K562 (cell line): ENCODE results near the gene XPO6. TPM values are rescaled to one million over a fixed set of nuclear protein-coding genes. Genes with fewer than 3 reads are reported as not detected.

Experiments
- EP300 ChIP-seq: IDR thresholded peaks from 2 replicates; pipeline ENCODE4 v1.6.1; 2012; ENCODE audit warnings: low read length, improper control_type of control experiment
- HMG20B ChIP-seq: fragments of 250-450 bp; sonication (Bioruptor Pico); IDR thresholded peaks from 2 replicates; pipeline ENCODE4 v1.5.0; 2021; ENCODE audit warnings: mild to moderate bottlenecking
- NELFE ChIP-seq: IDR thresholded peaks from 2 replicates; pipeline ENCODE4 v1.6.1; 2011; ENCODE audit warnings: mild to moderate bottlenecking; ENCODE audit not compliant: insufficient read depth, insufficient read length
- PKNOX1 ChIP-seq: fragments of 450-650 bp; IDR thresholded peaks from 2 replicates; pipeline ENCODE4 v1.6.1; 2016
- POLR2G ChIP-seq: fragments of 200-400 bp; formaldehyde crosslinking; IDR thresholded peaks from 2 replicates; pipeline ENCODE4 v1.6.1; 2017; ENCODE audit warnings: low read depth, mild to moderate bottlenecking, antibody characterized with exemption, low read length, moderate library complexity
- SAP30 ChIP-seq: fragments of 200-600 bp; sonication (generic); IDR thresholded peaks from 2 replicates; pipeline ENCODE4 v1.6.1; 2012; ENCODE audit warnings: borderline replicate concordance, low read depth, mild to moderate bottlenecking, moderate library complexity, low read length, control low read depth, inconsistent platforms; ENCODE audit not compliant: insufficient read depth, poor library complexity, severe bottlenecking
- SMARCC2 ChIP-seq: fragments of 450-650 bp; IDR thresholded peaks from 2 replicates; pipeline ENCODE4 v1.6.1; 2017; ENCODE audit warnings: antibody characterized with exemption, moderate library complexity, mild to moderate bottlenecking, low read depth
- STAT6 ChIP-seq: sonication (generic); formaldehyde crosslinking; IDR thresholded peaks from 2 replicates; pipeline ENCODE4 v1.8.1; 2023; ENCODE audit warnings: mild to moderate bottlenecking, missing genetic modification reagents
- THAP12 ChIP-seq: fragments of 250-450 bp; sonication (Bioruptor Pico); IDR thresholded peaks from 2 replicates; pipeline ENCODE4 v1.9.0; 2021; ENCODE audit warnings: mild to moderate bottlenecking, inconsistent platforms
- U2AF2 ChIP-seq: fragments of 200-400 bp; formaldehyde crosslinking; optimal IDR thresholded peaks from 2 replicates; pipeline ENCODE3; 2017; ENCODE audit warnings: low read depth, mild to moderate bottlenecking, low read length
- ZFP91 ChIP-seq: sonication (generic); formaldehyde crosslinking; IDR thresholded peaks from 2 replicates; pipeline ENCODE4 v1.8.0; 2022; ENCODE audit warnings: mild to moderate bottlenecking, missing genetic modification reagents
- ZKSCAN8 ChIP-seq: fragments of 200-800 bp; sonication (Bioruptor generic); IDR thresholded peaks from 2 replicates; pipeline ENCODE4 v1.6.1; 2016; ENCODE audit warnings: missing genetic modification characterization, missing compliant biosample characterization
- ZNF583 ChIP-seq: fragments of 250-450 bp; sonication (Bioruptor Pico); IDR thresholded peaks from 2 replicates; pipeline ENCODE4 v1.4.0; 2020
- polyA plus RNA-seq, 8 experiments: library from polyadenylated mRNA; depleted of rRNA in 4 of 8; stranded (reverse) in 5 of 8; unstranded in 3 of 8; fragments of >200 nt; fragmentation: Nextera tagmentation in 2 of 8; fragmentation: Illumina TruSeq in 1 of 8; extraction: Ambion mirVana in 2 of 8; extraction: Trizol in 1 of 8; gene quantifications; 2 replicates each; pipeline versions ENCODE4 v1.2.1 to v1.2.3, GENCODE V29; 2011 to 2014; ENCODE audit warnings: inconsistent platforms in 1 of 8, missing spikeins in 1 of 8
- total RNA-seq, 7 experiments: library from RNA; depleted of rRNA in 6 of 7; stranded (reverse); fragments of >200 nt in 6 of 7; fragmentation: Illumina TruSeq in 2 of 7; extraction: Trizol in 2 of 7; gene quantifications; 2 replicates each; pipeline versions ENCODE4 v1.2.1 to v1.2.3, GENCODE V29; 2011 to 2021; ENCODE audit warnings: low replicate concordance in 1 of 7

Gene XPO6
- total and polyA plus RNA-seq, 9 of the 15 experiments (the other 6 are each of a cell fraction or from before 2014, with no cell fraction given) = 11.2 to 196 (median 119) TPM

- TF ChIP-seq ZFP91 (CRISPR knock-in tag) = no peak
- TF ChIP-seq ZKSCAN8 (CRISPR knock-in tag) = no peak
- TF ChIP-seq PKNOX1 = peak; percentile 64
- TF ChIP-seq STAT6 (CRISPR knock-in tag) = no peak
- peak; percentile 73 for TF ChIP-seq POLR2G
- no peak for TF ChIP-seq ZNF583 (CRISPR knock-in tag)
- TF ChIP-seq EP300 = no peak
- TF ChIP-seq U2AF2 = no peak
- peak; percentile 66 for TF ChIP-seq SAP30
- TF ChIP-seq SMARCC2 = no peak
- TF ChIP-seq THAP12 (CRISPR knock-in tag) = peak; percentile 47; the same call in 1 of the 2 replicates
- no peak for TF ChIP-seq HMG20B (CRISPR knock-in tag)
- no peak for TF ChIP-seq NELFE
These were observed 681 bp downstream of the XPO6 start (continued) for GRCh38 chr16:28210979-28211588.
